ENCODE data around the gene TLK2.

DNA sequence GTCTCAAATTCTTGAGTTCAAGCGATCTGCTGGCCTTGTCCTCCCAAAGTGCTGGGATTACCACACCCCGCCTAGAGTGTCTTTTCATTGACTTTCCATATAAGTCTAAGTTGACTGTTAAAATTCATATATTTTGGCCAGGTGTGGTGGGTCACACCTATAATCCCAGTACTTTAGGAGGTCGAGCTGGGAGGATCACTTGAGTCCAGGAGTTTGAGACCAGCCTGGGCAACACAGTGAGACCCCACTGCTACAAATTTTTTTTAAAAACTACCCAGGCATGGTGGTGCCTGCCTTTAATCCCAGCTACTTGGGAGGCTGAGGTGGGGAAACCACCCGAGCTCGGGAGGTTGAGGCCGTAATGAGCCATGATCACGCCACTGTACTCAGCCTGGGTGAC, 127.0 kb downstream of the TLK2 start:
- TF ChIP-seq, protein P1, sequence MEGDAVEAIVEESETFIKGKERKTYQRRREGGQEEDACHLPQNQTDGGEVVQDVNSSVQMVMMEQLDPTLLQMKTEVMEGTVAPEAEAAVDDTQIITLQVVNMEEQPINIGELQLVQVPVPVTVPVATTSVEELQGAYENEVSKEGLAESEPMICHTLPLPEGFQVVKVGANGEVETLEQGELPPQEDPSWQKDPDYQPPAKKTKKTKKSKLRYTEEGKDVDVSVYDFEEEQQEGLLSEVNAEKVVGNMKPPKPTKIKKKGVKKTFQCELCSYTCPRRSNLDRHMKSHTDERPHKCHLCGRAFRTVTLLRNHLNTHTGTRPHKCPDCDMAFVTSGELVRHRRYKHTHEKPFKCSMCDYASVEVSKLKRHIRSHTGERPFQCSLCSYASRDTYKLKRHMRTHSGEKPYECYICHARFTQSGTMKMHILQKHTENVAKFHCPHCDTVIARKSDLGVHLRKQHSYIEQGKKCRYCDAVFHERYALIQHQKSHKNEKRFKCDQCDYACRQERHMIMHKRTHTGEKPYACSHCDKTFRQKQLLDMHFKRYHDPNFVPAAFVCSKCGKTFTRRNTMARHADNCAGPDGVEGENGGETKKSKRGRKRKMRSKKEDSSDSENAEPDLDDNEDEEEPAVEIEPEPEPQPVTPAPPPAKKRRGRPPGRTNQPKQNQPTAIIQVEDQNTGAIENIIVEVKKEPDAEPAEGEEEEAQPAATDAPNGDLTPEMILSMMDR (IDR thresholded peaks at IDR 0.05): no peak
- TF ChIP-seq ZFX (IDR thresholded peaks at IDR 0.05; ENCODE audit: borderline replicate concordance): no peak
